ENCODE results near the gene SLC2A1. TPM values are rescaled to one million over a fixed set of nuclear protein-coding genes. Genes with fewer than 3 reads are reported as not detected.

Gene SLC2A1
- total and polyA plus RNA-seq, 2 of the 13 experiments (the other 11 are each of a cell fraction or from before 2014, with no cell fraction given) = 125 to 423 TPM

DNA sequence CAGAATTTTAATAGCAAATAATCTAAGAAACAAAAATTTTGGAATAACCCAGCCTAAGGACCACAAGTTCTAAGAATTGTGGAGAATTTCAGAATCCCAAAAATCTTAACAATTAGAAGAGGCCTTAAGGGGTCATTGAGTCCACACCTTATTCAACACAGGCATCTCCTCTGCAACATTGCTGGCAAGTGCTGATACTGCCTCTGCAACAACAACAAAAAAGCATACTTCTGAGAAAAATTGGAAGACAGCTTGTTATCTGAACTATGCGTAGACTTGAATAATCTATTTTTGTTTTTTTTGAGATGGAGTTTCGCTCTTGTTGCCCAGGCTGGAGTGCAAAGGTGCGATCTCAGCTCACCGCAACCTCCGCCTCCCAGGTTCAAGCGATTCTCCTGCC, 24.0 kb upstream of the SLC2A1 start:
- Histone ChIP-seq H4K20me1 (ENCODE audit: insufficient read depth, low read length) (no peaks in the 10 kb centered on the region), H3K4me1 (ENCODE audit: insufficient read depth, low read length) (peaks cover 34% of the 10 kb centered on the region), H3K36me3 (replicated peaks in 1 of 2; ENCODE audit: control insufficient read depth in 1 of 2, insufficient read depth in 2 of 2, low read length in 2 of 2) (no peaks in the 10 kb centered on the region), H3K27ac (ENCODE audit: extremely low read length, insufficient read depth, low read length) (no peak overlapping the region), H2AFZ (ENCODE audit: low read length) (no peak overlapping the region), H3K79me2 (ENCODE audit: insufficient read depth, low read length) (no peaks in the 10 kb centered on the region), H3K9ac (ENCODE audit: insufficient read depth, low read depth, low read length) (no peak overlapping the region), H3K4me3 (replicated peaks in 1 of 3; ENCODE audit: insufficient read depth in 1 of 3, low read depth in 2 of 3, low read length in 3 of 3) (no peak overlapping the region), H3K4me2 (ENCODE audit: low read depth, low read length) (no peak overlapping the region), H3K27me3 (ENCODE audit: control insufficient read depth in 1 of 2, insufficient read depth in 2 of 2, low read length in 2 of 2) (no peaks in the 10 kb centered on the region), H3K9me3 (ENCODE audit: low read length) (no peaks in the 10 kb centered on the region)
- no peak for ATAC-seq
- CTCF ChIA-PET (ENCODE audit: low intra/inter-chr PET ratio, low total read pairs) = no interaction called here
- no peak for DNase-seq (ENCODE audit: low spot score)
- POLR2A ChIA-PET = no interaction called here
- intact Hi-C loops (cut with micrococcal nuclease; ENCODE audit: unreplicated experiment) = no loop called here
- BruUV-seq (replicated peaks) = no TSS peak
- in situ Hi-C loops (cut with HindIII; ENCODE audit: extremely low pct_ligation_motif_present, low pct_unique_long_range_greater_than_20kb) = no loop called here
- no peak for FAIRE-seq
- 95% methylated on average over 6 of the region's 6 CpGs for WGBS (ENCODE audit: low lambda C conversion rate)
- TF ChIP-seq TBX3 (IDR thresholded peaks at IDR 0.05; ENCODE audit: borderline replicate concordance) (no peak), FOXK1 (CRISPR knock-in tag; IDR thresholded peaks at IDR 0.05; ENCODE audit: borderline replicate concordance, low read depth) (no peak), ZFP90 (CRISPR knock-in tag; IDR thresholded peaks at IDR 0.05; ENCODE audit: borderline replicate concordance) (no peak), ZNF550 (CRISPR knock-in tag; IDR thresholded peaks at IDR 0.05; ENCODE audit: borderline replicate concordance) (no peak), SIX4 (CRISPR knock-in tag; IDR thresholded peaks at IDR 0.05) (no peak), ZNF431 (CRISPR knock-in tag; IDR thresholded peaks at IDR 0.05; ENCODE audit: borderline replicate concordance, low read depth) (no peak), ZNF841 (CRISPR knock-in tag; IDR thresholded peaks at IDR 0.05; ENCODE audit: borderline replicate concordance) (no peak), HNRNPL (IDR thresholded peaks at IDR 0.05; ENCODE audit: low read depth, low read length) (no peak), SMAD9 (CRISPR knock-in tag; IDR thresholded peaks at IDR 0.05) (no peak), KAT8 (CRISPR knock-in tag; IDR thresholded peaks at IDR 0.05) (no peak), ZMYM3 (CRISPR knock-in tag; IDR thresholded peaks at IDR 0.05) (no peak)
- TF ChIP-seq, protein P1, sequence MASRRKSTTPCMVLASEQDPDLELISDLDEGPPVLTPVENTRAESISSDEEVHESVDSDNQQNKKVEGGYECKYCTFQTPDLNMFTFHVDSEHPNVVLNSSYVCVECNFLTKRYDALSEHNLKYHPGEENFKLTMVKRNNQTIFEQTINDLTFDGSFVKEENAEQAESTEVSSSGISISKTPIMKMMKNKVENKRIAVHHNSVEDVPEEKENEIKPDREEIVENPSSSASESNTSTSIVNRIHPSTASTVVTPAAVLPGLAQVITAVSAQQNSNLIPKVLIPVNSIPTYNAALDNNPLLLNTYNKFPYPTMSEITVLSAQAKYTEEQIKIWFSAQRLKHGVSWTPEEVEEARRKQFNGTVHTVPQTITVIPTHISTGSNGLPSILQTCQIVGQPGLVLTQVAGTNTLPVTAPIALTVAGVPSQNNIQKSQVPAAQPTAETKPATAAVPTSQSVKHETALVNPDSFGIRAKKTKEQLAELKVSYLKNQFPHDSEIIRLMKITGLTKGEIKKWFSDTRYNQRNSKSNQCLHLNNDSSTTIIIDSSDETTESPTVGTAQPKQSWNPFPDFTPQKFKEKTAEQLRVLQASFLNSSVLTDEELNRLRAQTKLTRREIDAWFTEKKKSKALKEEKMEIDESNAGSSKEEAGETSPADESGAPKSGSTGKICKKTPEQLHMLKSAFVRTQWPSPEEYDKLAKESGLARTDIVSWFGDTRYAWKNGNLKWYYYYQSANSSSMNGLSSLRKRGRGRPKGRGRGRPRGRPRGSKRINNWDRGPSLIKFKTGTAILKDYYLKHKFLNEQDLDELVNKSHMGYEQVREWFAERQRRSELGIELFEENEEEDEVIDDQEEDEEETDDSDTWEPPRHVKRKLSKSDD (CRISPR knock-in tag; IDR thresholded peaks at IDR 0.05; ENCODE audit: low read depth) = no peak
- TF ChIP-seq, protein P2, sequence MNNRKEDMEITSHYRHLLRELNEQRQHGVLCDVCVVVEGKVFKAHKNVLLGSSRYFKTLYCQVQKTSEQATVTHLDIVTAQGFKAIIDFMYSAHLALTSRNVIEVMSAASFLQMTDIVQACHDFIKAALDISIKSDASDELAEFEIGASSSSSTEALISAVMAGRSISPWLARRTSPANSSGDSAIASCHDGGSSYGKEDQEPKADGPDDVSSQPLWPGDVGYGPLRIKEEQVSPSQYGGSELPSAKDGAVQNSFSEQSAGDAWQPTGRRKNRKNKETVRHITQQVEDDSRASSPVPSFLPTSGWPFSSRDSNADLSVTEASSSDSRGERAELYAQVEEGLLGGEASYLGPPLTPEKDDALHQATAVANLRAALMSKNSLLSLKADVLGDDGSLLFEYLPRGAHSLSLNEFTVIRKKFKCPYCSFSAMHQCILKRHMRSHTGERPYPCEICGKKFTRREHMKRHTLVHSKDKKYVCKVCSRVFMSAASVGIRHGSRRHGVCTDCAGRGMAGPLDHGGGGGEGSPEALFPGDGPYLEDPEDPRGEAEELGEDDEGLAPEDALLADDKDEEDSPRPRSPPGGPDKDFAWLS (CRISPR knock-in tag; IDR thresholded peaks at IDR 0.05; ENCODE audit: borderline replicate concordance) = no peak
- TF ChIP-seq, protein P3, sequence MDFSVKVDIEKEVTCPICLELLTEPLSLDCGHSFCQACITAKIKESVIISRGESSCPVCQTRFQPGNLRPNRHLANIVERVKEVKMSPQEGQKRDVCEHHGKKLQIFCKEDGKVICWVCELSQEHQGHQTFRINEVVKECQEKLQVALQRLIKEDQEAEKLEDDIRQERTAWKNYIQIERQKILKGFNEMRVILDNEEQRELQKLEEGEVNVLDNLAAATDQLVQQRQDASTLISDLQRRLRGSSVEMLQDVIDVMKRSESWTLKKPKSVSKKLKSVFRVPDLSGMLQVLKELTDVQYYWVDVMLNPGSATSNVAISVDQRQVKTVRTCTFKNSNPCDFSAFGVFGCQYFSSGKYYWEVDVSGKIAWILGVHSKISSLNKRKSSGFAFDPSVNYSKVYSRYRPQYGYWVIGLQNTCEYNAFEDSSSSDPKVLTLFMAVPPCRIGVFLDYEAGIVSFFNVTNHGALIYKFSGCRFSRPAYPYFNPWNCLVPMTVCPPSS (IDR thresholded peaks at IDR 0.05) = no peak
- TF ChIP-seq, protein P4, sequence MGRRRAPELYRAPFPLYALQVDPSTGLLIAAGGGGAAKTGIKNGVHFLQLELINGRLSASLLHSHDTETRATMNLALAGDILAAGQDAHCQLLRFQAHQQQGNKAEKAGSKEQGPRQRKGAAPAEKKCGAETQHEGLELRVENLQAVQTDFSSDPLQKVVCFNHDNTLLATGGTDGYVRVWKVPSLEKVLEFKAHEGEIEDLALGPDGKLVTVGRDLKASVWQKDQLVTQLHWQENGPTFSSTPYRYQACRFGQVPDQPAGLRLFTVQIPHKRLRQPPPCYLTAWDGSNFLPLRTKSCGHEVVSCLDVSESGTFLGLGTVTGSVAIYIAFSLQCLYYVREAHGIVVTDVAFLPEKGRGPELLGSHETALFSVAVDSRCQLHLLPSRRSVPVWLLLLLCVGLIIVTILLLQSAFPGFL (CRISPR knock-in tag; IDR thresholded peaks at IDR 0.05) = no peak
